Measurements from ENCODE around the gene VAMP4.
"Not testable (repeated sequence)": the region's sequence is repeated elsewhere in the genome, so short reads cannot be mapped to it uniquely, and the experiment has no call there.

VAMP4 gene

GRCh38 chr1:171711643-171712042 lies 30.2 kb downstream of the VAMP4 start:
- Mint-ChIP-seq H3K4me3 (no peak overlapping the region), H3K36me3 (ENCODE audit: low read depth) (peaks cover 62% of the 10 kb centered on the region), H3K27me3 (no peaks in the 10 kb centered on the region), H3K4me1 (ENCODE audit: low read depth) (peaks cover 5% of the 10 kb centered on the region), H3K9me3 (no peaks in the 10 kb centered on the region), H3K27ac (no peak overlapping the region)
- intact Hi-C loops (cut with micrococcal nuclease): no loop called here

DNA sequence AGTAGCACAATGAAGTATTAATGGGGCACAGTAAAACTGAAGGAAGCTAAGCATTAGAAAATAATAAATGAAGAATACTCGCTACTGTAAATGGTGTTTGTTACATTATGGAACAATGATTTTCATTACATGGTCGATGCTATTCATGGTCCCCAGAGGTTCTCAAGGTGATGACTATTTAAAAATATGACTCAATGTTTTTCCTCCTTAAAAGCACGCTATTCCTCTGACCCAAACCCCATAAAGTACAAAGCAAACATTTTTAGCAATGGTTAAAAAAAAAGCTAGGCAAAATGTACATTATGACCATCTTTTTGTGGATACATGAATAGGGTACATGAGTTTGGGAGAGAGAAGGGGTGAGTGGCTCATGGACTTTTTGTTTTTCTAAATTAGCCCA lies 34.3 kb downstream of the VAMP4 start:
- H3K27me3 Mint-ChIP-seq: no peaks in the 10 kb centered on the region
- H3K4me1 Mint-ChIP-seq (ENCODE audit: low read depth): peaks cover 4% of the 10 kb centered on the region
- no peaks in the 10 kb centered on the region for H3K9me3 Mint-ChIP-seq
- H3K4me3 Mint-ChIP-seq: no peak overlapping the region
- peaks cover 66% of the 10 kb centered on the region for H3K36me3 Mint-ChIP-seq (ENCODE audit: low read depth)
- H3K27ac Mint-ChIP-seq: no peak overlapping the region
- intact Hi-C loops (cut with micrococcal nuclease): no loop called here

DNA sequence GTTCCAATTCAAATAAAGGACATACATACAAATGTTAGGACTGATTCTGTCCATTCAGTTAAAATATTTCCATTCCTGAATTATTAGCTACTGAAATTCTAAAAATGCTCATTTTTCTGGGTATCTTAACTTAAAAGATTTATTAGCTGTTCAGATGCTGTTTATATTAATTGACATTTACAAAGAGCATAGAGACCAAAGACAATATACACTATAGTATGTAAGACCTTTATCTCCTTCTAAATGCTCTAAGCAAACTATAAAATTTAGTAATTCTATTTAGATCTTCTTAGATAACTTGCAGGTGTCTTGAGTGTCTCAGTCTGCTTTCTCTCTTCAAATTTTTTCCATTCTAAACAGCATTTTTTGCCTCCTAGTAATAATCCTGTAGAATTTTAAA lies 39.3 kb downstream of the VAMP4 start:
- intact Hi-C loops (cut with micrococcal nuclease): no loop called here

GRCh38 chr1:171699531-171699930 lies 42.3 kb downstream of the VAMP4 start:
- Mint-ChIP-seq H3K4me3 (no peak overlapping the region), H3K27ac (no peak overlapping the region), H3K27me3 (no peaks in the 10 kb centered on the region), H3K36me3 (ENCODE audit: low read depth) (peaks cover 70% of the 10 kb centered on the region), H3K4me1 (ENCODE audit: low read depth) (no peaks in the 10 kb centered on the region), H3K9me3 (peaks cover 29% of the 10 kb centered on the region)
- intact Hi-C loops (cut with micrococcal nuclease): no loop called here

More for the DNA sequence above, 39.3 kb downstream of the VAMP4 start:
- Mint-ChIP-seq H3K36me3 (ENCODE audit: low read depth) (peaks cover 72% of the 10 kb centered on the region), H3K4me3 (no peak overlapping the region), H3K27ac (no peak overlapping the region), H3K9me3 (peaks cover 3% of the 10 kb centered on the region), H3K27me3 (no peaks in the 10 kb centered on the region), H3K4me1 (ENCODE audit: low read depth) (no peaks in the 10 kb centered on the region)

DNA sequence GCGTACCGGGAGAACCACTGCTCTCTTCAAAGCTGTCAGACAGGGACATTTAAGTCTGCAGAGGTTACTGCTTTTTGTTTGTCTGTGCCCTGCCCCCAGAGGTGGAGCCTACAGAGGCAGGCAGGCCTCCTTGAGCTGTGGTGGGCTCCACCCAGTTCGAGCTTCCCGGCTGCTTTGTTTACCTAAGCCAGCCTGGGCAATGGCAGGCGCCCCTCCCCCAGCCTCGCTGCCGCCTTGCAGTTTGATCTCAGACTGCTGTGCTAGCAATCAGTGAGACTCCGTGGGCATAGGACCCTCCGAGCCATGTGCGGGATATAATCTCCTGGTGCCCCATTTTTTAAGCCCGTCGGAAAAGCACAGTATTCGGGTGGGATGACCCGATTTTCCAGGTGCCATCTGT lies 46.1 kb downstream of the VAMP4 start:
- H3K27ac Mint-ChIP-seq; H3K4me1 Mint-ChIP-seq (ENCODE audit: low read depth); H3K27me3 Mint-ChIP-seq; intact Hi-C loops (cut with micrococcal nuclease); H3K4me3 Mint-ChIP-seq: not testable (repeated sequence)
- peaks cover 50% of the 10 kb centered on the region for H3K9me3 Mint-ChIP-seq
- H3K36me3 Mint-ChIP-seq (ENCODE audit: low read depth): peaks cover 39% of the 10 kb centered on the region

DNA sequence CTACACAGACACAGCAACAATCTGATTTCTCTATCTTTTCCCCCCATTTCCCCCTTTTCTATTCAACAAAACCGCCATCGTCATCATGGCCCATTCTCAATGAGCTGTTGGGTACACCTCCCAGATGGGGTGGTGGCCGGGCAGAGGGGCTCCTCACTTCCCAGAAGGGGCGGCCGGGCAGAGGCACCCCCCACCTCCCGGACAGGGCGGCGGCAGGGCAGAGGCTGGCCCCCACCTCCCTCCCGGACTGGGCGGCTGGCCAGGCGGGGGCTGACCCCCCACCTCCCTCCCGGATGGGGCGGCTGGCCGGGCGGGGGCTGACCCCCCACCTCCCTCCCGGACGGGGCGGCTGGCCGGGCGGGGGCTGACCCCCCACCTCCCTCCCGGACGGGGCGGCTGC lies 48.3 kb downstream of the VAMP4 start:
- Mint-ChIP-seq H3K36me3 (ENCODE audit: low read depth) (peaks cover 23% of the 10 kb centered on the region), H3K9me3 (peaks cover 50% of the 10 kb centered on the region)

DNA sequence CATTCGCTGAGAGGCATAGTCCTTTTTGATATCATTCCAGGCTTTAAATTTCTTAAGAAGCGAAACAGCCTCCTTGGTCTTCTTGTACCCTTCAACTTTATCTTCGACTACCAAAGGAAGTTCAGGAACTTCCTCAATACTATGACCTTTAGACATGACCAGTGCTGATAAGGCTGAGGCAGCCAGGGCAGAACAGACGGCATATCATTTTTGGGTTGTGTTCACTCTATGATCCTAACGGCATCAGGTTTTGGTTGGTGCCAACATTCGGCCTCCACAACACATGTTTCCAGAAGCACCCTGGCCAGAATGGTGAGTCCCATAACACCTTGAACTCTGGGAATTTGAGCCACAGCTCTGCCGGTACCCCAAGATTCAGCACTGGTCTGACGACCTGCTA lies 58.0 kb downstream of the VAMP4 start:
- intact Hi-C loops (cut with micrococcal nuclease): no loop called here
- H3K27me3 Mint-ChIP-seq: no peaks in the 10 kb centered on the region
- H3K4me1 Mint-ChIP-seq (ENCODE audit: low read depth): peaks cover 5% of the 10 kb centered on the region
- H3K36me3 Mint-ChIP-seq (ENCODE audit: low read depth): no peaks in the 10 kb centered on the region
- no peak overlapping the region for H3K4me3 Mint-ChIP-seq
- no peak overlapping the region for H3K27ac Mint-ChIP-seq
- H3K9me3 Mint-ChIP-seq: peaks cover 9% of the 10 kb centered on the region

More for the DNA sequence above, 48.3 kb downstream of the VAMP4 start:
- H3K27ac Mint-ChIP-seq; H3K27me3 Mint-ChIP-seq; intact Hi-C loops (cut with micrococcal nuclease); H3K4me1 Mint-ChIP-seq (ENCODE audit: low read depth); H3K4me3 Mint-ChIP-seq: not testable (repeated sequence)

DNA sequence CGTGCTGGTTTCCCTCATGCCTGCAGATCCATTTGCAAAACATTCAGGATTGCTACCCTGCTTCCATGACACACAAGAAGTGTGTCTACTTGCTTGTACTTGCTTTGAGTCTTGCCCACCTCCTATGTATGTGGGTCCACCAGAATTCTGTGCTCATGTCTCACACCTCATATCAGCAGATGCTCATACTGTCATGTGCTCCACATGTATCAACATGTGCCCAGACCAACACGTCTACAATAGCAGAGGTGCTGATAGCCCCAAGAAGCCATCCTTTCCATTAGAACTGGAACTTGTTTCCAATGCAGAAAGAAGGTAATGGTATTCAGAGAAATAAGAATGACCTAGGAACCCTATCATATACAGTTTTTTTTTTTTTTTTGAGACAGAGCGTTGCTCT lies 61.5 kb downstream of the VAMP4 start:
- Mint-ChIP-seq H3K27me3 (no peaks in the 10 kb centered on the region), H3K4me1 (ENCODE audit: low read depth) (peaks cover 5% of the 10 kb centered on the region), H3K9me3 (peaks cover 9% of the 10 kb centered on the region), H3K4me3 (no peak overlapping the region), H3K36me3 (ENCODE audit: low read depth) (no peaks in the 10 kb centered on the region), H3K27ac (no peak overlapping the region)
- intact Hi-C loops (cut with micrococcal nuclease): no loop called here

- H3K36me3 Mint-ChIP-seq (ENCODE audit: low read depth): no peaks in the 10 kb centered on the region
- peaks cover 9% of the 10 kb centered on the region for H3K9me3 Mint-ChIP-seq
- H3K27ac Mint-ChIP-seq: no peak overlapping the region
- no peak overlapping the region for H3K4me3 Mint-ChIP-seq
- H3K4me1 Mint-ChIP-seq (ENCODE audit: low read depth): peaks cover 5% of the 10 kb centered on the region
- intact Hi-C loops (cut with micrococcal nuclease): no loop called here
- no peaks in the 10 kb centered on the region for H3K27me3 Mint-ChIP-seq
Measured at GRCh38 chr1:171676823-171677222, 65.0 kb downstream of the VAMP4 start.

DNA sequence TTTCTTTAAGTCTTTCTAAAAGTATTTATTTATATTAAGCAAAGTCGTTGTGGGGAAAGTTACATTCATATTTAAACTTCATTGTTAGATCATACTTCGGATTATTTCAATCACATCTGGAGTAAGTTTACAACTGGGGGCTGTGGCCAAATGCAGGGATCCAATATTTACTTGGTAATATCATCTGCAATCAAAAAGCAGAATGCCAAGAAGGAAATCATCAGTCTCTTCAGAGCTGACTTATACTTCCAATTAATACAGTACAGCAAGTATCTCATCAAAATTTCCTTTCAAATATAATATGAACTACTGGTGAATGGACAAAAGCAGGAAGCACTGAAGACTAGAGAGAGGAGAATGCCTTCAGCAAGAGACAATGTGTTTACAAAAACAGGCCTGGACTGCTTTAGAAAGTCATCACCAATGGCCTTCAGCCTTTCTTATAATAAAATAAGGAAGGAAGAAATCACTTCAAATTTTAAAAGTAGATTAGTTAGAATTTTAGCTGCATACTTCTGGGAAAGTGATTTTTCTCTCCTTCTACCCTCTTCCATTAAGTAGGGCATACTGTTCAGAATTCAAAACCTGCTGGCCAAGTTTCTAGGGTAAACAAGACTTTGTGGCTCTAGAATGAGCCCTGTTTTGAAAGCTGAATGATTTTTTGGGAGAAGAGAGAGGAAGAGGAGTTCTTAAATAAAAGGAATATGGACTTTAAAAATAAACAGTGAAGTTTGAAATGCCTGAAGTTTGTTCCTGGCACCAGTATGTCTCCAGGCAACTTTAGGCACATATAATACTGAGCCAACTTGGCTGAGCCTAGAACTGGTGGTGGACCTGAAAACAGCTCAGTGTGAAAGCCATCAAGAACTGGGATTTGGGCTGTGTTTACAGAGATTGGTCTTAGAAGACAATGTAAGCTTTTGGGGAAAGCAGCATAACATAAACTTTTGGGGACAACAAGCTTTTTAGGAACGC lies 67.1 kb downstream of the VAMP4 start:
- Mint-ChIP-seq H3K27me3 (no peaks in the 10 kb centered on the region), H3K4me3 (no peak overlapping the region), H3K9me3 (no peaks in the 10 kb centered on the region), H3K4me1 (ENCODE audit: low read depth) (no peaks in the 10 kb centered on the region), H3K27ac (no peak overlapping the region), H3K36me3 (ENCODE audit: low read depth) (no peaks in the 10 kb centered on the region)
- intact Hi-C loops (cut with micrococcal nuclease): no loop called here

DNA sequence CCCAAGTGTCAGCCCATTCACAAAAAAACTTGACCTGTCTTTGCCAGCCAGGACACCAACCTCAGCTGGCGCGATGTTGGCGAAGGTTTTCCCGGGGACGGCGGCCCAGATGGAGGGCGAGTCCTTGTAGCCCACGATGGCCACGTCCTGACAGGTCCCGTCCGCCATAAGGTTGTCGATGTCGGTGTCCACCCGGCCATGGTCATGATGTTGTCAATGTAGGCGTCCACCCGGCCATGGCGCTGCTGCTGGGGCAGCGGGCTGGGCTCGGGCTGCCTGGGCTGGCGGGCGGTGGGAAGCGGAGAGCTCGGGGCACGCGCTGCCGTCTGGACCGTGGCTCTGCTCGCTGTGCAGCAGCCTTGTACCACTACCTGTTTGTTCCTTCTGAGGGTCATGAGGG lies 71.1 kb downstream of the VAMP4 start:
- H3K9me3 Mint-ChIP-seq: no peaks in the 10 kb centered on the region
- no peak overlapping the region for H3K4me3 Mint-ChIP-seq
- H3K36me3 Mint-ChIP-seq (ENCODE audit: low read depth): no peaks in the 10 kb centered on the region
- no peak overlapping the region for H3K27ac Mint-ChIP-seq
- intact Hi-C loops (cut with micrococcal nuclease): no loop called here
- H3K4me1 Mint-ChIP-seq (ENCODE audit: low read depth): no peaks in the 10 kb centered on the region
- H3K27me3 Mint-ChIP-seq: no peaks in the 10 kb centered on the region

DNA sequence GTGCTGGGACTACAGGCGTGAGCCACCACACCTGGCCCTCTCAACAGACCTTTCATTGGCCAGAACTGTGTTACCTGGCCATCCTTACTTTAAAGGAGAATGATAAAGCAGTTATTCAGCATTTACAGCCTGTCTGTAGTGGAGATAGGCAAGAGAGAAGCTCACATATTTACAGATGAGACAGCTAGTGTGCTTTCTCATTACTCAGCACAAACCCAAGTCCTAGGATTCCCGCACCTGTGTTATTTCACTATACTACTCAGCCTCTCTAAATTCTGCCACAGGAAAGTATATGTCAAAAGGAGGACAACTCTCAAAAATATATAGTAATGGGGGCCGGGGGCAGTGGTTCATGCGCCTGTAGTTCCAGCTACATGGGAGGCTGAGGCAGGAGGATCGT lies 73.5 kb downstream of the VAMP4 start:
- H3K4me3 Mint-ChIP-seq: no peak overlapping the region
- H3K9me3 Mint-ChIP-seq: no peaks in the 10 kb centered on the region
- no peaks in the 10 kb centered on the region for H3K27me3 Mint-ChIP-seq
- H3K36me3 Mint-ChIP-seq (ENCODE audit: low read depth): no peaks in the 10 kb centered on the region
- H3K4me1 Mint-ChIP-seq (ENCODE audit: low read depth): no peaks in the 10 kb centered on the region
- H3K27ac Mint-ChIP-seq: no peak overlapping the region
- intact Hi-C loops (cut with micrococcal nuclease): no loop called here

- no peaks in the 10 kb centered on the region for H3K4me1 Mint-ChIP-seq (ENCODE audit: low read depth)
- H3K9me3 Mint-ChIP-seq: no peaks in the 10 kb centered on the region
- no peak overlapping the region for H3K4me3 Mint-ChIP-seq
- H3K27me3 Mint-ChIP-seq: no peaks in the 10 kb centered on the region
- intact Hi-C loops (cut with micrococcal nuclease): no loop called here
- no peak overlapping the region for H3K27ac Mint-ChIP-seq
- no peaks in the 10 kb centered on the region for H3K36me3 Mint-ChIP-seq (ENCODE audit: low read depth)
Measured at GRCh38 chr1:171666114-171666769, 75.6 kb downstream of the VAMP4 start.

- no peaks in the 10 kb centered on the region for H3K27me3 Mint-ChIP-seq
- H3K36me3 Mint-ChIP-seq (ENCODE audit: low read depth): no peaks in the 10 kb centered on the region
- no peak overlapping the region for H3K4me3 Mint-ChIP-seq
- H3K27ac Mint-ChIP-seq: no peak overlapping the region
- intact Hi-C loops (cut with micrococcal nuclease): no loop called here
- H3K9me3 Mint-ChIP-seq: no peaks in the 10 kb centered on the region
- no peaks in the 10 kb centered on the region for H3K4me1 Mint-ChIP-seq (ENCODE audit: low read depth)
Measured at GRCh38 chr1:171664976-171665375, 76.9 kb downstream of the VAMP4 start.
